IMR-90 (cell line): Measurements from ENCODE around the gene ZBP1. TPM values are rescaled to one million over a fixed set of nuclear protein-coding genes. Genes with fewer than 3 reads are reported as not detected.

Experiments
- ATAC-seq: fragments of 200-7000 bp; cut with Tn5 transposase; 2 replicates; pipeline ENCODE4 v1.9.1; 2020; ENCODE audit warnings: low read depth, mild to moderate bottlenecking, moderate library complexity
- BruUV-seq: library from RNA; stranded (reverse); fragments of 400-500 nt; replicated peaks from 2 replicates; lab custom pipeline; 2021; lab: Mats Ljungman, UMichigan
- CTCF ChIA-PET: fragments of 300-600 bp; formaldehyde crosslinking; extraction: SDS; loops from one replicate; lab custom pipeline; 2021; ENCODE audit warnings: antibody characterized with exemption; lab: Yijun Ruan, JAX
- POLR2A ChIA-PET: fragments of 300-600 bp; sonication (Branson Sonifier 250); formaldehyde crosslinking; loops from one replicate; lab custom pipeline; 2022; ENCODE audit warnings: antibody characterized with exemption; ENCODE audit not compliant: unreplicated experiment; lab: Charles Lee
- DNase-seq: peaks from one replicate; pipeline ENCODE4 v3.0.0; 2013
- H2AFZ ChIP-seq: replicated peaks from 2 replicates; pipeline ENCODE3; 2013; ENCODE audit warnings: low read length, mild to moderate bottlenecking; ENCODE audit not compliant: poor library complexity
- H2AK5ac ChIP-seq: 2 replicates; pipeline ENCODE4 v1.6.1; 2013; ENCODE audit warnings: low read depth, low read length, inconsistent platforms
- H2AK9ac ChIP-seq: replicated peaks from 2 replicates; pipeline ENCODE3; 2013; ENCODE audit warnings: mild to moderate bottlenecking, low read depth, low read length, moderate library complexity; ENCODE audit not compliant: poor library complexity
- H2BK120ac ChIP-seq: 2 replicates; pipeline ENCODE4 v1.6.1; 2013; ENCODE audit warnings: low read depth, low read length, inconsistent platforms
- H2BK15ac ChIP-seq: 3 replicates; pipeline ENCODE4 v1.6.1; 2013; ENCODE audit warnings: low read depth, low read length, inconsistent platforms
- H2BK20ac ChIP-seq: 2 replicates; pipeline ENCODE4 v1.6.1; 2013; ENCODE audit warnings: low read depth, mild to moderate bottlenecking, inconsistent platforms, low read length, moderate library complexity
- H2BK5ac ChIP-seq: 2 replicates; pipeline ENCODE4 v1.6.1; 2013; ENCODE audit warnings: mild to moderate bottlenecking, low read depth, low read length, inconsistent platforms; ENCODE audit not compliant: poor library complexity, severe bottlenecking
- H3K14ac ChIP-seq: replicated peaks from 2 replicates; pipeline ENCODE4 v1.6.1; 2013; ENCODE audit warnings: low read depth, low read length, inconsistent platforms
- H3K18ac ChIP-seq: 2 replicates; pipeline ENCODE4 v1.6.1; 2013; ENCODE audit warnings: low read depth, low read length, control low read depth
- H3K23ac ChIP-seq: 2 replicates; pipeline ENCODE4 v1.6.1; 2013; ENCODE audit warnings: low read depth, low read length, inconsistent platforms
- H3K27ac ChIP-seq: 2 replicates; pipeline ENCODE4 v1.5.1; 2013; ENCODE audit warnings: mild to moderate bottlenecking, control low read depth, low read length; ENCODE audit not compliant: insufficient read depth
- H3K27me3 ChIP-seq: 2 replicates; pipeline ENCODE4 v1.6.1; 2013; ENCODE audit warnings: low read length; ENCODE audit not compliant: control insufficient read depth, insufficient read depth
- H3K36me3 ChIP-seq: 2 replicates; pipeline ENCODE4 v1.6.1; 2013; ENCODE audit warnings: low read length, mixed read lengths; ENCODE audit not compliant: control insufficient read depth, insufficient read depth
- H3K4ac ChIP-seq: 2 replicates; pipeline ENCODE4 v1.6.1; 2013; ENCODE audit warnings: low read depth, low read length, inconsistent platforms
- H3K4me1 ChIP-seq: 2 replicates; pipeline ENCODE4 v1.6.1; 2013; ENCODE audit warnings: low read length, mixed read lengths; ENCODE audit not compliant: control insufficient read depth, insufficient read depth
- H3K4me2 ChIP-seq: 2 replicates; pipeline ENCODE4 v1.6.1; 2013; ENCODE audit warnings: low read depth, mild to moderate bottlenecking, control low read depth, low read length, moderate library complexity
- H3K4me3 ChIP-seq: 2 replicates; pipeline ENCODE4 v1.5.1; 2013; ENCODE audit warnings: low read depth, mild to moderate bottlenecking, control low read depth, low read length, moderate library complexity; ENCODE audit not compliant: insufficient read depth
- H3K56ac ChIP-seq: 2 replicates; pipeline ENCODE4 v1.6.1; 2013; ENCODE audit warnings: low read length, inconsistent platforms; ENCODE audit not compliant: insufficient read depth; ENCODE audit errors: extremely low read depth
- H3K79me1 ChIP-seq, 2 experiments: 2 replicates each; pipeline ENCODE4 v1.6.1; 2013; ENCODE audit warnings: low read length in 2 of 2, inconsistent platforms in 1 of 2, low read depth in 1 of 2
- H3K9ac ChIP-seq: 2 replicates; pipeline ENCODE4 v1.6.1; 2013; ENCODE audit warnings: low read depth, low read length, control low read depth
- H3K9me1 ChIP-seq: 2 replicates; pipeline ENCODE4 v1.6.1; 2013; ENCODE audit warnings: low read length, inconsistent platforms; ENCODE audit not compliant: insufficient read depth
- H3K9me3 ChIP-seq: 2 replicates; pipeline ENCODE4 v1.6.1; 2013; ENCODE audit warnings: low read length; ENCODE audit not compliant: control insufficient read depth, insufficient read depth
- H4K20me1 ChIP-seq: 2 replicates; pipeline ENCODE4 v1.6.1; 2013; ENCODE audit warnings: low read length, inconsistent platforms; ENCODE audit not compliant: insufficient read depth
- H4K5ac ChIP-seq: 2 replicates; pipeline ENCODE4 v1.6.1; 2013; ENCODE audit warnings: mild to moderate bottlenecking, low read depth, low read length, control low read depth
- H4K8ac ChIP-seq, 2 experiments: 2 replicates each; pipeline ENCODE4 v1.6.1; 2013; ENCODE audit warnings: low read depth in 2 of 2, low read length in 2 of 2, control low read depth in 1 of 2, inconsistent platforms in 1 of 2
- H4K91ac ChIP-seq: 2 replicates; pipeline ENCODE4 v1.6.1; 2013; ENCODE audit warnings: low read depth, low read length, inconsistent platforms; ENCODE audit not compliant: insufficient read depth
- CEBPB ChIP-seq: IDR thresholded peaks from 2 replicates; pipeline ENCODE4 v1.6.1; 2012; ENCODE audit warnings: low read depth, low read length, improper control_type of control experiment
- ELK1 ChIP-seq: fragments of 150-350 bp; IDR thresholded peaks from 2 replicates; pipeline ENCODE4 v1.6.1; 2016; ENCODE audit warnings: low read depth, mild to moderate bottlenecking, low read length, moderate library complexity, borderline replicate concordance
- NFE2L2 ChIP-seq: fragments of 150-350 bp; IDR thresholded peaks from 2 replicates; pipeline ENCODE4 v1.6.1; 2016; ENCODE audit warnings: low read depth, mild to moderate bottlenecking, low read length
- SMC3 ChIP-seq: fragments of 150-350 bp; IDR thresholded peaks from 2 replicates; pipeline ENCODE4 v1.6.1; 2016; ENCODE audit warnings: low read depth, mild to moderate bottlenecking, antibody characterized with exemption, low read length, moderate library complexity
- USF2 ChIP-seq: fragments of 150-350 bp; IDR thresholded peaks from 2 replicates; pipeline ENCODE4 v1.6.1; 2017; ENCODE audit warnings: mild to moderate bottlenecking, antibody characterized with exemption, low read length, low read depth
- WGBS, 2 experiments: methylation state at CpG; one replicate each; pipeline versions ENCODE4 v1.1.5 to v1.1.7; 2013; ENCODE audit warnings: missing lambda C conversion rate in 2 of 2; ENCODE audit not compliant: insufficient read length in 1 of 2; ENCODE audit errors: extremely low coverage in 2 of 2; 5-methylcytosine and 5-hydroxymethylcytosine counted together
- dilution Hi-C: fragments of 300-500 bp; cut with HindIII; formaldehyde crosslinking; loops from one replicate; pipeline ENCODE4 v1.14.3; 2018; ENCODE audit warnings: low sequenced_read_pairs; ENCODE audit not compliant: unreplicated experiment
- in situ Hi-C: fragments of 300-500 bp; cut with MboI; formaldehyde crosslinking; loops from 3 replicates; pipeline ENCODE4 v1.14.3; 2019; ENCODE audit warnings: low sequenced_read_pairs, inconsistent platforms, mixed read lengths
- intact Hi-C: fragments of 100-400 bp; cut with micrococcal nuclease; formaldehyde crosslinking; loops from 2 replicates; pipeline ENCODE4 v1.10.0; 2022
- polyA plus RNA-seq, 3 experiments: library from polyadenylated mRNA; depleted of rRNA; stranded (reverse); fragments of >200 nt; gene quantifications; 2 replicates each; pipeline ENCODE4 v1.2.3, GENCODE V29; 2012; ENCODE audit warnings: low replicate concordance in 1 of 3
- total RNA-seq: library from RNA; depleted of rRNA; stranded (reverse); fragments of >200 nt; gene quantifications from 2 replicates; pipeline ENCODE4 v1.2.3, GENCODE V29; 2012

Gene ZBP1
- total and polyA plus RNA-seq, 2 of the 4 experiments (the other 2 are of a cell fraction) = not detected

GRCh38 chr20:57647006-57647932 lies 27.0 kb upstream of the ZBP1 start (continued):
- no peak for TF ChIP-seq ELK1

- Histone ChIP-seq H3K9me3 (no peaks in the 10 kb centered on the region), H3K56ac (no peak overlapping the region), H2AK5ac (no peak overlapping the region), H3K27ac (no peak overlapping the region), H4K20me1 (no peaks in the 10 kb centered on the region), H3K4me1 (no peaks in the 10 kb centered on the region), H3K36me3 (no peaks in the 10 kb centered on the region), H3K4me2 (no peak overlapping the region), H2BK120ac (no peak overlapping the region), H2AK9ac (no peak overlapping the region), H3K23ac (no peak overlapping the region), H2BK15ac (no peak overlapping the region), H4K5ac (no peak overlapping the region), H3K9me1 (no peaks in the 10 kb centered on the region), H3K18ac (no peak overlapping the region), H3K27me3 (peaks cover 5% of the 10 kb centered on the region), H2BK20ac (no peak overlapping the region), H3K4ac (no peak overlapping the region), H3K9ac (no peak overlapping the region), H4K8ac (no peak overlapping the region), H4K91ac (no peak overlapping the region), H2AFZ (no peak overlapping the region), H3K14ac (no peak overlapping the region), H3K79me1 (no peaks in the 10 kb centered on the region), H3K4me3 (no peak overlapping the region), H2BK5ac (no peak overlapping the region)
- intact Hi-C loops = no loop called here
- ChIA-PET CTCF (no interaction called here), POLR2A (no interaction called here)
- TF ChIP-seq SMC3 = no peak
- no peak for TF ChIP-seq USF2
- no peak for TF ChIP-seq ELK1
- TF ChIP-seq CEBPB = no peak
- no peak for TF ChIP-seq NFE2L2
- ATAC-seq (no peak), DNase-seq (no peak)
- no TSS peak for BruUV-seq
- dilution Hi-C loops = no loop called here
- WGBS, 2 experiments = no CpG with 5 or more reads among the region's 5 CpGs
- in situ Hi-C loops = no loop called here
Measured at GRCh38 chr20:57638895-57639236, 18.6 kb upstream of the ZBP1 start.
